SK-N-SH (cell line): ENCODE data around the gene ARMC9. TPM values are rescaled to one million over a fixed set of nuclear protein-coding genes. Genes with fewer than 3 reads are reported as not detected.

Experiments used
- CTCF ChIA-PET: fragments of 300-600, 350-600 bp; formaldehyde crosslinking; extraction: SDS; loops from one replicate; lab custom pipeline; 2021; lab: Yijun Ruan, JAX
- POLR2A ChIA-PET: fragments of 350-600 bp; sonication (Branson Sonifier 250); formaldehyde crosslinking; extraction: SDS; loops from one replicate; lab custom pipeline; 2020; ENCODE audit warnings: antibody characterized with exemption, inconsistent platforms; lab: Yijun Ruan, JAX
- DNase-seq: peaks from one replicate; pipeline ENCODE4 v3.0.0; 2012
- H2AFZ ChIP-seq: fragments of 200-600 bp; sonication (generic); 2 replicates; pipeline ENCODE4 v1.8.1; 2016; ENCODE audit warnings: antibody characterized with exemption, mild to moderate bottlenecking, low read depth
- H3F3A ChIP-seq: fragments of 200-600 bp; sonication (generic); replicated peaks from 2 replicates; pipeline ENCODE3; 2016; ENCODE audit warnings: antibody characterized with exemption, mild to moderate bottlenecking; ENCODE audit not compliant: insufficient read depth
- H3K27ac ChIP-seq, 2 experiments: fragments of 200-500 bp in 1 of 2; fragments of 200-600 bp in 1 of 2; sonication (Bioruptor generic) in 1 of 2; sonication (generic), shearing (Covaris generic) in 1 of 2; 2 replicates each; pipeline versions ENCODE4 v1.5.1 to v1.6.1; 2014 to 2016; ENCODE audit warnings: low read depth in 2 of 2, inconsistent platforms in 1 of 2, low read length in 1 of 2, mild to moderate bottlenecking in 1 of 2, mixed read lengths in 1 of 2
- H3K27me3 ChIP-seq: fragments of 200-600 bp; sonication (generic), shearing (Covaris generic); 2 replicates; pipeline ENCODE4 v1.6.1; 2016; ENCODE audit warnings: mixed run types; ENCODE audit not compliant: insufficient read depth
- H3K36me3 ChIP-seq, 2 experiments: fragments of 200-500 bp in 1 of 2; fragments of 200-600 bp in 1 of 2; sonication (Bioruptor generic) in 1 of 2; sonication (generic) in 1 of 2; replicated peaks in 1 of 2; 2 replicates each; pipeline versions ENCODE3 to v1.5.1; 2014 to 2016; ENCODE audit warnings: low read length in 1 of 2, mild to moderate bottlenecking in 1 of 2; ENCODE audit not compliant: insufficient read depth in 2 of 2, control insufficient read depth in 1 of 2
- H3K4me1 ChIP-seq, 2 experiments: fragments of 200-500 bp in 1 of 2; fragments of 200-600 bp in 1 of 2; sonication (Bioruptor generic) in 1 of 2; sonication (generic), shearing (Covaris generic) in 1 of 2; 2 replicates each; pipeline versions ENCODE4 v1.5.1 to v1.6.1; 2014 to 2016; ENCODE audit warnings: low read depth in 1 of 2, low read length in 1 of 2, mixed run types in 1 of 2; ENCODE audit not compliant: insufficient read depth in 2 of 2, control insufficient read depth in 1 of 2
- H3K4me2 ChIP-seq: fragments of 200-600 bp; sonication (generic), shearing (Covaris generic); 2 replicates; pipeline ENCODE4 v1.6.1; 2017; ENCODE audit warnings: mixed run types
- H3K4me3 ChIP-seq, 2 experiments: fragments of 200-500 bp in 1 of 2; fragments of 200-600 bp in 1 of 2; sonication (Bioruptor generic) in 1 of 2; sonication (generic), shearing (Covaris generic) in 1 of 2; 2 replicates each; pipeline versions ENCODE4 v1.5.1 to v1.8.1; 2014 to 2016; ENCODE audit warnings: low read depth in 2 of 2, inconsistent platforms in 1 of 2, low read length in 1 of 2, mild to moderate bottlenecking in 1 of 2, mixed read lengths in 1 of 2, moderate library complexity in 1 of 2
- H3K79me2 ChIP-seq: fragments of 200-600 bp; sonication (generic); 2 replicates; pipeline ENCODE4 v1.8.1; 2017; ENCODE audit warnings: mild to moderate bottlenecking; ENCODE audit not compliant: insufficient read depth
- H3K9ac ChIP-seq: fragments of 200-600 bp; sonication (generic); 2 replicates; pipeline ENCODE4 v1.6.1; 2017; ENCODE audit warnings: mixed run types
- H3K9me2 ChIP-seq: fragments of 200-600 bp; sonication (generic); 2 replicates; pipeline ENCODE4 v1.6.1; 2017; ENCODE audit warnings: mixed run types
- H3K9me3 ChIP-seq: fragments of 200-600 bp; sonication (generic); 2 replicates; pipeline ENCODE4 v1.6.1; 2017; ENCODE audit warnings: mixed run types, mild to moderate bottlenecking, moderate library complexity
- H4K20me1 ChIP-seq: fragments of 200-600 bp; sonication (generic); 2 replicates; pipeline ENCODE4 v1.6.1; 2017; ENCODE audit warnings: mild to moderate bottlenecking, mixed run types; ENCODE audit not compliant: insufficient read depth
- EZH2phosphoT487 ChIP-seq: fragments of 200-600 bp; sonication (generic); IDR thresholded peaks from 2 replicates; pipeline ENCODE4 v1.6.1; 2017; ENCODE audit warnings: low read depth, mixed run types, mild to moderate bottlenecking, antibody characterized with exemption, moderate library complexity, borderline replicate concordance
- FOSL2 ChIP-seq: IDR thresholded peaks from 2 replicates; pipeline ENCODE4 v1.4.0; 2012; ENCODE audit warnings: low read depth, mild to moderate bottlenecking, moderate library complexity, borderline replicate concordance
- FOXM1 ChIP-seq: IDR thresholded peaks from 2 replicates; pipeline ENCODE4 v1.4.0; 2012; ENCODE audit warnings: low read depth, mild to moderate bottlenecking
- GABPA ChIP-seq: IDR thresholded peaks from 2 replicates; pipeline ENCODE4 v1.4.0; 2012; ENCODE audit warnings: low read depth, mild to moderate bottlenecking
- MXI1 ChIP-seq: IDR thresholded peaks from 2 replicates; pipeline ENCODE4 v1.6.1; 2012; ENCODE audit warnings: mild to moderate bottlenecking, low read depth, low read length, improper control_type of control experiment
- POLR2AphosphoS5 ChIP-seq: IDR thresholded peaks from 2 replicates; pipeline ENCODE4 v1.6.1; 2012; ENCODE audit warnings: low read depth, low read length
- RAD21 ChIP-seq: IDR thresholded peaks from 2 replicates; pipeline ENCODE4 v1.6.1; 2012; ENCODE audit warnings: mild to moderate bottlenecking, low read length
- RCOR1 ChIP-seq: fragments of 150-350 bp; IDR thresholded peaks from 2 replicates; pipeline ENCODE4 v1.6.1; 2017; ENCODE audit warnings: antibody characterized with exemption, low read length
- RFX5 ChIP-seq: IDR thresholded peaks from 2 replicates; pipeline ENCODE4 v1.6.1; 2012; ENCODE audit warnings: mild to moderate bottlenecking, improper control_type of control experiment, low read length
- RXRA ChIP-seq: IDR thresholded peaks from 2 replicates; pipeline ENCODE4 v1.4.0; 2012; ENCODE audit warnings: low read depth, mild to moderate bottlenecking, borderline replicate concordance
- SMC3 ChIP-seq: IDR thresholded peaks from 2 replicates; pipeline ENCODE4 v1.6.1; 2012; ENCODE audit warnings: low read depth, low read length, improper control_type of control experiment
- TAF1 ChIP-seq: IDR thresholded peaks from 2 replicates; pipeline ENCODE4 v1.6.1; 2012; ENCODE audit warnings: low read depth, mild to moderate bottlenecking, low read length, moderate library complexity, borderline replicate concordance
- TCF12 ChIP-seq: IDR thresholded peaks from 2 replicates; pipeline ENCODE4 v1.4.0; 2012
- TEAD4 ChIP-seq: IDR thresholded peaks from 2 replicates; pipeline ENCODE4 v1.4.0; 2012; ENCODE audit warnings: mild to moderate bottlenecking, borderline replicate concordance; ENCODE audit not compliant: insufficient read depth
- WGBS: methylation state at CpG from one replicate; pipeline ENCODE4 v1.1.6; 2017; ENCODE audit warnings: low lambda C conversion rate; 5-methylcytosine and 5-hydroxymethylcytosine counted together
- polyA plus RNA-seq, 3 experiments: library from polyadenylated mRNA; depleted of rRNA; stranded (reverse); fragments of >200 nt; gene quantifications; 2 replicates each; pipeline ENCODE4 v1.2.3, GENCODE V29; 2012
- TF ChIP-seq, protein P1 (sequence below): fragments of 200-600 bp; sonication (generic); IDR thresholded peaks from 2 replicates; pipeline ENCODE4 v1.6.1; 2017; ENCODE audit warnings: antibody characterized with exemption, mild to moderate bottlenecking, moderate library complexity
- TF ChIP-seq, protein P2 (sequence below): IDR thresholded peaks from 2 replicates; pipeline ENCODE4 v1.6.1; 2012; ENCODE audit warnings: mild to moderate bottlenecking, low read depth, low read length, moderate library complexity
- TF ChIP-seq, protein P3 (sequence below): IDR thresholded peaks from 2 replicates; pipeline ENCODE4 v1.4.0; 2012; ENCODE audit warnings: low read depth
- TF ChIP-seq, protein P4 (sequence below): IDR thresholded peaks from 2 replicates; pipeline ENCODE4 v1.4.0; 2012; ENCODE audit warnings: low read depth, borderline replicate concordance

ARMC9 gene
- polyA plus RNA-seq, 1 of the 3 experiments (the other 2 are of a cell fraction), result 25.3 TPM

DNA sequence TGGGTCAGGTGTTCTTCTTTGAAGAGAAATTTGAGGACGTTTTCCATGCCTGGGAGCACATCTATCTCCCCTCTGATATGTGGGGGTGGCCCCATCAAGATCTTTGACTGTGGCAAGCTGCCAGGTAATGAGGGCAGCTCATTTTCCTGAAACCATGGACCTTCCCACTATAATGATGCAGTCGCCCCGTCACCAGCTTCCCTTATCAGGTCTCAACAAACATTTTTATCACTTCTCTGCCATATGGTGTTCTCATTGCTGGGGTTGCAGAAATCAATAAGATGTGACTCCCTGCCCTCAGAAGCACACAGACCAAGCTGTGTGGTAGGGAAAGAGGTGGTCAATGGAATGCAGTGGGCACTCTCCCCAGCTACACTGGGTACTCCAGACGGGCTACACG, 148.7 kb downstream of the ARMC9 start (continued):
- TF ChIP-seq RAD21, result peak; percentile 6; the same call in 1 of the 2 replicates

DNA sequence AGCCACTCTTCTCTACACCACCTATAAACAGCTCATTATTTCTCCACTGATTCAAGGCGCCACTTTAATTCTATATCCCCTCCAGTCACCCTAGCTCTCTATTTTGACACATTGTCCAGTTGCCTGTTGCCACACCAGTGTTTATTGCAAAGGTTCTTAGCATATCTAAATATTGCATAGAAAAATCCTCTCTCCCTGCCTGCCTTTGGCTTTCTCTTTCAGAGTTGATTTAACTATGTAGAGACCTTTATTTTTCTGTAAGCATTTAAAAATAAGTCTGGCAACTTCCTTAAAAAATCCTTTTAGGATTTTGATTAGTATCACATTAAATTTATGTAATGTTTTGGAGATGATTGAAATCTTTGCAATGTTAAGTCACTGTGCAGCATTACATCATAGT, 149.2 kb downstream of the ARMC9 start:
- POLR2A ChIA-PET, result no interaction called here
- Histone ChIP-seq H3K4me3 (no peak overlapping the region), H3K4me2 (no peak overlapping the region), H3K27me3 (no peaks in the 10 kb centered on the region), H3K36me3 (peaks cover 3 to 6% of the 10 kb centered on the region in 2 experiments), H3K9me2 (no peaks in the 10 kb centered on the region), H3K4me1 (peaks cover 0 to 11% of the 10 kb centered on the region in 2 experiments; a peak in 2 of 4 replicates), H3K9me3 (no peaks in the 10 kb centered on the region), H3F3A (peaks cover 5% of the 10 kb centered on the region), H3K27ac (peak overlapping the region in 1 of 2 experiments; percentile 58; a peak in 2 of 4 replicates), H2AFZ (no peak overlapping the region), H3K9ac (no peak overlapping the region), H4K20me1 (no peaks in the 10 kb centered on the region), H3K79me2 (no peaks in the 10 kb centered on the region)
- WGBS, result 96% methylated on average over 1 of the region's 1 CpG
- CTCF ChIA-PET, result interaction anchor here (0.9 to 1.8 kb wide), 2 partner anchors 50 to 65 kb away, joined by 3 to 7 read pairs; no protein-coding TSS in a partner anchor
- no peak for DNase-seq
- TF ChIP-seq FOXM1 (no peak), TEAD4 (no peak), GABPA (no peak), MXI1 (no peak), RFX5 (no peak), FOSL2 (no peak), RCOR1 (no peak), TCF12 (no peak), TAF1 (no peak), EZH2phosphoT487 (no peak), SMC3 (no peak), POLR2AphosphoS5 (no peak), RXRA (no peak)
- TF ChIP-seq, protein P1, sequence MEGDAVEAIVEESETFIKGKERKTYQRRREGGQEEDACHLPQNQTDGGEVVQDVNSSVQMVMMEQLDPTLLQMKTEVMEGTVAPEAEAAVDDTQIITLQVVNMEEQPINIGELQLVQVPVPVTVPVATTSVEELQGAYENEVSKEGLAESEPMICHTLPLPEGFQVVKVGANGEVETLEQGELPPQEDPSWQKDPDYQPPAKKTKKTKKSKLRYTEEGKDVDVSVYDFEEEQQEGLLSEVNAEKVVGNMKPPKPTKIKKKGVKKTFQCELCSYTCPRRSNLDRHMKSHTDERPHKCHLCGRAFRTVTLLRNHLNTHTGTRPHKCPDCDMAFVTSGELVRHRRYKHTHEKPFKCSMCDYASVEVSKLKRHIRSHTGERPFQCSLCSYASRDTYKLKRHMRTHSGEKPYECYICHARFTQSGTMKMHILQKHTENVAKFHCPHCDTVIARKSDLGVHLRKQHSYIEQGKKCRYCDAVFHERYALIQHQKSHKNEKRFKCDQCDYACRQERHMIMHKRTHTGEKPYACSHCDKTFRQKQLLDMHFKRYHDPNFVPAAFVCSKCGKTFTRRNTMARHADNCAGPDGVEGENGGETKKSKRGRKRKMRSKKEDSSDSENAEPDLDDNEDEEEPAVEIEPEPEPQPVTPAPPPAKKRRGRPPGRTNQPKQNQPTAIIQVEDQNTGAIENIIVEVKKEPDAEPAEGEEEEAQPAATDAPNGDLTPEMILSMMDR, result no peak
- TF ChIP-seq, protein P2, sequence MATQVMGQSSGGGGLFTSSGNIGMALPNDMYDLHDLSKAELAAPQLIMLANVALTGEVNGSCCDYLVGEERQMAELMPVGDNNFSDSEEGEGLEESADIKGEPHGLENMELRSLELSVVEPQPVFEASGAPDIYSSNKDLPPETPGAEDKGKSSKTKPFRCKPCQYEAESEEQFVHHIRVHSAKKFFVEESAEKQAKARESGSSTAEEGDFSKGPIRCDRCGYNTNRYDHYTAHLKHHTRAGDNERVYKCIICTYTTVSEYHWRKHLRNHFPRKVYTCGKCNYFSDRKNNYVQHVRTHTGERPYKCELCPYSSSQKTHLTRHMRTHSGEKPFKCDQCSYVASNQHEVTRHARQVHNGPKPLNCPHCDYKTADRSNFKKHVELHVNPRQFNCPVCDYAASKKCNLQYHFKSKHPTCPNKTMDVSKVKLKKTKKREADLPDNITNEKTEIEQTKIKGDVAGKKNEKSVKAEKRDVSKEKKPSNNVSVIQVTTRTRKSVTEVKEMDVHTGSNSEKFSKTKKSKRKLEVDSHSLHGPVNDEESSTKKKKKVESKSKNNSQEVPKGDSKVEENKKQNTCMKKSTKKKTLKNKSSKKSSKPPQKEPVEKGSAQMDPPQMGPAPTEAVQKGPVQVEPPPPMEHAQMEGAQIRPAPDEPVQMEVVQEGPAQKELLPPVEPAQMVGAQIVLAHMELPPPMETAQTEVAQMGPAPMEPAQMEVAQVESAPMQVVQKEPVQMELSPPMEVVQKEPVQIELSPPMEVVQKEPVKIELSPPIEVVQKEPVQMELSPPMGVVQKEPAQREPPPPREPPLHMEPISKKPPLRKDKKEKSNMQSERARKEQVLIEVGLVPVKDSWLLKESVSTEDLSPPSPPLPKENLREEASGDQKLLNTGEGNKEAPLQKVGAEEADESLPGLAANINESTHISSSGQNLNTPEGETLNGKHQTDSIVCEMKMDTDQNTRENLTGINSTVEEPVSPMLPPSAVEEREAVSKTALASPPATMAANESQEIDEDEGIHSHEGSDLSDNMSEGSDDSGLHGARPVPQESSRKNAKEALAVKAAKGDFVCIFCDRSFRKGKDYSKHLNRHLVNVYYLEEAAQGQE, result no peak
- TF ChIP-seq, protein P3, sequence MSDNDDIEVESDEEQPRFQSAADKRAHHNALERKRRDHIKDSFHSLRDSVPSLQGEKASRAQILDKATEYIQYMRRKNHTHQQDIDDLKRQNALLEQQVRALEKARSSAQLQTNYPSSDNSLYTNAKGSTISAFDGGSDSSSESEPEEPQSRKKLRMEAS, result no peak
- TF ChIP-seq, protein P4, sequence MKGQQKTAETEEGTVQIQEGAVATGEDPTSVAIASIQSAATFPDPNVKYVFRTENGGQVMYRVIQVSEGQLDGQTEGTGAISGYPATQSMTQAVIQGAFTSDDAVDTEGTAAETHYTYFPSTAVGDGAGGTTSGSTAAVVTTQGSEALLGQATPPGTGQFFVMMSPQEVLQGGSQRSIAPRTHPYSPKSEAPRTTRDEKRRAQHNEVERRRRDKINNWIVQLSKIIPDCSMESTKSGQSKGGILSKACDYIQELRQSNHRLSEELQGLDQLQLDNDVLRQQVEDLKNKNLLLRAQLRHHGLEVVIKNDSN, result no peak
